DOHH2 (cell line): Measurements from ENCODE around the gene DIS3L2.

Experiments used
- EZH2phosphoT487 ChIP-seq: fragments of 200-600 bp; sonication (generic); IDR thresholded peaks from 2 replicates; pipeline ENCODE4 v1.6.1; 2017; ENCODE audit warnings: borderline replicate concordance, mild to moderate bottlenecking, antibody characterized with exemption, low read length, moderate library complexity, mixed read lengths
- TF ChIP-seq, protein P1 (sequence below): fragments of 200-600 bp; sonication (generic); IDR thresholded peaks from one replicate; pipeline ENCODE4 v1.5.1; 2014; ENCODE audit warnings: antibody characterized with exemption, mild to moderate bottlenecking, low read depth, low read length; ENCODE audit not compliant: poor library complexity, severe bottlenecking

DNA sequence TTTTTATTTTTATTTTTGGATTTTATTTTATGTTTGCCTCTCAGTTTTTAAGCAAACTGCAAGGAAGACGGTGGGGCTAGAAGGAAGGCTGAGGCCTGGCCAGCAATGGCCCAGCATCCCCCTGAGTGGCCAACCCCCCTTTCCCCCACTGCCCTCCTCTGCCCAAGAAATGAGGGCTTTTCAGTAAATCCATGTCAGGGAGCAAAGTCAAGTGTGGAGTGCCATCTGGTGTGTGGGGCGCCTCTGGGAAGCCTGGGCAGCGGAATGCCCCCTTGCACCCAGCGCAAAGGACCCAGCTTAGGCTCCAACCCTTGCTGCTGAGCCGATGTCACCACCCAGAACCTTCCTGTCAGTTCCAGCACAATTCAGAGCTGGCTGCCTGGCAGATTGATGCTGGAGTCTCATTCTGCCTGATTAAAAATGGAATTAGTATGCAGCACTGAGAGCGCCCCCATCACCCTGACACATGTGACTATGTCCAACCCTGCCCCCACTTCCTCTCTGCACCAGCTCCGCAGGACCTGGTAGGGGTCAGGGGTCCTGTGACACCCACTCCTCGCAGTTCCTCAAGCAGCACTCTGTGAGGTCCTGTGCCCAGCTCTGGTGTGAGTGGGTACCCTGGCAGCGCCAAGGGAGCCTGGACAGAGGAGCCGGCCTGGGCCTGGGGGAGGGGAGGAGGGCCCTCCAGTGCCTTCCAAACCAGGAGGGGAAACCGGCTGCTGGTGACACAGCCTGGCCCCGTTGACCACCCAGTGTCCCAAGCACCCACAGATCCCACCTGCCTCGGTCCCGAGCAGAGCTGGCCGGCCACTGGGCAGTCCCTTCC lies 407.8 kb downstream of the DIS3L2 start:
- TF ChIP-seq, protein P1, sequence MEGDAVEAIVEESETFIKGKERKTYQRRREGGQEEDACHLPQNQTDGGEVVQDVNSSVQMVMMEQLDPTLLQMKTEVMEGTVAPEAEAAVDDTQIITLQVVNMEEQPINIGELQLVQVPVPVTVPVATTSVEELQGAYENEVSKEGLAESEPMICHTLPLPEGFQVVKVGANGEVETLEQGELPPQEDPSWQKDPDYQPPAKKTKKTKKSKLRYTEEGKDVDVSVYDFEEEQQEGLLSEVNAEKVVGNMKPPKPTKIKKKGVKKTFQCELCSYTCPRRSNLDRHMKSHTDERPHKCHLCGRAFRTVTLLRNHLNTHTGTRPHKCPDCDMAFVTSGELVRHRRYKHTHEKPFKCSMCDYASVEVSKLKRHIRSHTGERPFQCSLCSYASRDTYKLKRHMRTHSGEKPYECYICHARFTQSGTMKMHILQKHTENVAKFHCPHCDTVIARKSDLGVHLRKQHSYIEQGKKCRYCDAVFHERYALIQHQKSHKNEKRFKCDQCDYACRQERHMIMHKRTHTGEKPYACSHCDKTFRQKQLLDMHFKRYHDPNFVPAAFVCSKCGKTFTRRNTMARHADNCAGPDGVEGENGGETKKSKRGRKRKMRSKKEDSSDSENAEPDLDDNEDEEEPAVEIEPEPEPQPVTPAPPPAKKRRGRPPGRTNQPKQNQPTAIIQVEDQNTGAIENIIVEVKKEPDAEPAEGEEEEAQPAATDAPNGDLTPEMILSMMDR, result no peak
- no peak for TF ChIP-seq EZH2phosphoT487
